Measurements from ENCODE around the gene CDR2L.
"Not testable (repeated sequence)": the region's sequence is repeated elsewhere in the genome, so short reads cannot be mapped to it uniquely, and the experiment has no call there.

Gene CDR2L

DNA sequence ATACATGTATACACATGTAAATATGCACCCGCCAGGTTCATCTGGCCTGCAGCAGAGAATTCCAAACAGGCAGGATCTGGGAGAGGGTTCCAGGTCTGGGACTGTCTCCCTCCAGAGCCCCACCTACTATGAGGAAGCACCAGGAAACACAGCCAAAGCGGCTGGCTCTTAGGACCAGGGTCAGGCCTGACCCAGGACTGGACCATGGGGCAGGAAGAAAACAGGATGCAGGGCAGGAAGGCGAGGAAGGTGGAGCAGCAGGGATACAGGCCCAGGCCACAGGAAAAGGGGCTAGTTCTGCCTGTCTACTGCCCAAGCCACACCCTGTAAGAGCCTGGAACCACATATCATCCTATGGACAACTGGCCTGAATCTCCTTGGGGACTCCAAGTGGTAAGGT is 17.0 kb upstream of the CDR2L start:
- Mint-ChIP-seq H3K36me3 (no peaks in the 10 kb centered on the region), H3K27ac (no peak overlapping the region), H3K4me3 (peak overlapping the region; percentile 51), H3K4me1 (peaks cover 9% of the 10 kb centered on the region), H3K9me3 (no peaks in the 10 kb centered on the region), H3K27me3 (no peaks in the 10 kb centered on the region)

- H3K27me3 Mint-ChIP-seq, result no peaks in the 10 kb centered on the region
- no peak overlapping the region for H3K27ac Mint-ChIP-seq
- H3K4me3 Mint-ChIP-seq, result peak overlapping the region; percentile 55
Measured at GRCh38 chr17:74971069-74971841, 16.2 kb upstream of the CDR2L start.

GRCh38 chr17:74971842-74972106 is 15.7 kb upstream of the CDR2L start:
- no peaks in the 10 kb centered on the region for H3K27me3 Mint-ChIP-seq
- no peaks in the 10 kb centered on the region for H3K9me3 Mint-ChIP-seq
- peaks cover 9% of the 10 kb centered on the region for H3K4me1 Mint-ChIP-seq
- peak overlapping the region; percentile 55 for H3K4me3 Mint-ChIP-seq
- H3K36me3 Mint-ChIP-seq, result no peaks in the 10 kb centered on the region
- no peak overlapping the region for H3K27ac Mint-ChIP-seq

More at GRCh38 chr17:74971069-74971841, 16.2 kb upstream of the CDR2L start:
- Mint-ChIP-seq H3K36me3 (no peaks in the 10 kb centered on the region), H3K9me3 (no peaks in the 10 kb centered on the region), H3K4me1 (peaks cover 9% of the 10 kb centered on the region)

DNA sequence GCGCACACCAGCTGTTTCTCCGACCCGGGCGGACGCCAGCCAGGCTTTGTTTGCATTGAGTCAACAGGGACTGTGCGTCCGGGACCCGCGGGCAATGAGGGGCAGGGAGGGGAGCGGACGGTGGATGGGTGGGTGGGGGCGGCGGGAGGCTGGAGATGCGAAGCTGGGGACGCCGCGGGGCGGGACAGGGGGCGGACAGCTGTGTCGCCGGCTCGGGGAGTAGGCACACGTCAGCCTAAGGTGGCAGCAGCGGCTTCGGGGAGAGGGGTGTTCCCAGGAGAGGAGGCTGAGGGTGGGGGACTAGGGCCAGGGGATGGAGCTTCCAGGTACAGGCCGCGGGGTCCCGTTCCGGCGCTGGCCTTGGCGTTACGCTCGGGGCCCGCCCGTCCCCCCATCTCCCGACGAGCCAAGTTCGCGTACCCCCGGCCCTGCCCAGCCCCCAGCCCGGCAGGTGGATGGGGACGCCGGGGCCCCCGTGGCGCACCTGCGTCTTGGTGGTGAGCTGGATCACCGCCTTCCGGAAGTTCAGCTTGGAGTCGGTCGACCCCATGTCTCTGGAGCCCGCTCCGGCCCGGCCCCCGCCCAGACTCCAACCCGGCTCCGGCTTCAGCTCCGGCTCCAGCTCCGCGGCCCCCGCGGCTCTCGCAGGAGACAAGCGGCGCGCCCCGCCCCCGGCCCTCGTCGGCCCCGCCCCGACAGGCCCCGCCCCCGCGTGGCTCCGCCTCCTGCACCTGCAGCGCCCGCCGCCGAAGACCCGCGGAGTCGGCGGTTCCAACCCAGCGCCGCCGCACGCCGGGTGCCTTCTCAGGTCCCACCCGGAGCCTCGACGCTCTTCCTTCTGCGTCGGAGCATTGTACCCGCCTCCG is 15.1 kb upstream of the CDR2L start, which contains the start of gene HID1:
Gene HID1 (minus strand): TSS at position 653 of the 866 bp plus-strand sequence. CDS start 103 bp downstream, at position 550.
- peaks cover 9% of the 10 kb centered on the region for H3K4me1 Mint-ChIP-seq
- H3K27ac Mint-ChIP-seq, result peak within 1 kb of the TSS; percentile 62
- H3K27me3 Mint-ChIP-seq, result no peaks in the 10 kb centered on the region
- H3K36me3 Mint-ChIP-seq, result no peaks in the 10 kb centered on the region
- peak within 1 kb of the TSS; percentile 90 for H3K4me3 Mint-ChIP-seq
- no peaks in the 10 kb centered on the region for H3K9me3 Mint-ChIP-seq

DNA sequence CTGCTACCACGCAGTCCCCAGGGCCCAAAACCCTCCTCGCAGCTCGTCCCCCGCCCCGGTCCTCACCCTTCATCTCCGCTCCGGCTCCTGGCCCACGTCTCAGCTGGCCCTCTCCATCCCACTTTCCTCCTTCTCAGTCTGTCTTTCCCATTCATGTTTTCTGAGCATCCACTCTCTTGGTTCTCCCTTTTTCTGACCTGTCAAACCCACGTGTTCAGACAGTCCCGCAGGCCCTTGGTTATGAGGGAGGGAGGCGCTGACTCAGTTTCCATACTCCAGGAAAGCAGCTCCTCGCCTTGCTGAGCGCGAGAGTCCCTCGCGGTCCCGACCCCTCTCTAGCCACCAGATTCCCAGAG is 14.5 kb upstream of the CDR2L start:
- Mint-ChIP-seq H3K27me3 (no peaks in the 10 kb centered on the region), H3K27ac (peak overlapping the region; percentile 62), H3K9me3 (no peaks in the 10 kb centered on the region), H3K36me3 (no peaks in the 10 kb centered on the region), H3K4me1 (peaks cover 9% of the 10 kb centered on the region), H3K4me3 (peak overlapping the region; percentile 90)

- H3K36me3 Mint-ChIP-seq, result no peaks in the 10 kb centered on the region
- no peak overlapping the region for H3K4me3 Mint-ChIP-seq
- no peaks in the 10 kb centered on the region for H3K27me3 Mint-ChIP-seq
- H3K27ac Mint-ChIP-seq, result no peak overlapping the region
- peaks cover 13% of the 10 kb centered on the region for H3K4me1 Mint-ChIP-seq
- H3K9me3 Mint-ChIP-seq, result no peaks in the 10 kb centered on the region
Measured at GRCh38 chr17:74975943-74976342, 11.5 kb upstream of the CDR2L start.

DNA sequence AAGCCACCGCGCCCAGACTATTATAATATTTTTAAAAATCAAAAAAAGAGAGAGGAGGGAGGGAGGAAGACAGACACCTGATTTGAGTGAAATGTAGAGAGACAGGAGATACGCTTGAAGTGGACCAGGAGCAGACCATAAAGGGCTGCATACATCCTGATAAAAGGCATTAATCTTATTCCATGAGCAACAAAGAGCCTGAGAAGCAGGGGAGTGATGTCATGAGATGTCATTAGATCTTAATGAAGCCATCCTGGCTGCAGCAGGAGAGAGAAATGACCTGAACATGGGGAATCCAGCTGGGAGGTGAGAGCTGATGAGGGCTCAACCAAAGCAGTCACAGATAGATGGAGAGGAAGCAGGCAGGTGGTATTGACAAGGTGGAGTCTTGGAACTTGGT is 9.6 kb upstream of the CDR2L start:
- Mint-ChIP-seq H3K4me3 (no peak overlapping the region), H3K27me3 (no peaks in the 10 kb centered on the region), H3K9me3 (no peaks in the 10 kb centered on the region), H3K27ac (no peak overlapping the region), H3K4me1 (peaks cover 19% of the 10 kb centered on the region), H3K36me3 (no peaks in the 10 kb centered on the region)

- no peak overlapping the region for H3K27ac Mint-ChIP-seq
- no peak overlapping the region for H3K4me3 Mint-ChIP-seq
- H3K9me3 Mint-ChIP-seq, result no peaks in the 10 kb centered on the region
- no peaks in the 10 kb centered on the region for H3K36me3 Mint-ChIP-seq
- H3K27me3 Mint-ChIP-seq, result no peaks in the 10 kb centered on the region
- peaks cover 15% of the 10 kb centered on the region for H3K4me1 Mint-ChIP-seq
Measured at GRCh38 chr17:74978240-74978639, 9.2 kb upstream of the CDR2L start.

DNA sequence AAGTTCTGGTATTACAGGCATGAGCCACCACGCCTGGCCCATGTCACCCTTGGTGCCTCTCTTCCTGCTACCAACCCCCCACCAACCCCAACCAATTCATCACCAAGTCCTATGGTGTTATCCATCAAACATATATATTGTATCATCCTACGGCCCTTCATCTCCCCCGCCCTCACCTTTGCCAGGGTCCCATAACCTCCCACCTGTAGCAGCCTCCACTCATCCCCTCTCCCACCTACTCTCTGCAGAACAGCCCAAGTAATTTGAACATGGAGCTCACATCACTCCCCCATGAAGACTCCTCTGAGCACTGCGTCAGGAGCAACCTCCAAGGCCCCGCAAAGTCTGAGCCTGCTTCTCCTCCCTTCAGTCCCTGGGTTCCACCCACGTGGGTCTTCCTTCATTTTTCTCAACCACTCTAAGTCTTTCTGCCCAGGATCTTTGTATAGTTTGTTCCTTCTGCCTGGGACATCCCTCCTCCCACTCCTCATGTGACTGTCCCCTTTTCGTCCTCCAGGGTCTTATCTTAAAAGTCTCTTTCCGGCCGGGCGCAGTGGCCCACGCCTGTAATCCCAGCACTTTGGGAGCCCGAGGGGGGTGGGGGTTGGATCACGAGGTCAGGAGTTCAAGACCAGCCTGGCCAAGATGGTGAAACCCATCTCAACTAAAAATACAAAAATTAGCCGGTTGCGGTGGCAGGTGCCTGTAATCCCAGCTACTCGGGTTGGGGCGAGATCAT is 7.9 kb upstream of the CDR2L start:
- Mint-ChIP-seq H3K27ac (no peak overlapping the region), H3K9me3 (no peaks in the 10 kb centered on the region), H3K4me1 (peaks cover 15% of the 10 kb centered on the region), H3K4me3 (no peak overlapping the region), H3K36me3 (no peaks in the 10 kb centered on the region), H3K27me3 (no peaks in the 10 kb centered on the region)

DNA sequence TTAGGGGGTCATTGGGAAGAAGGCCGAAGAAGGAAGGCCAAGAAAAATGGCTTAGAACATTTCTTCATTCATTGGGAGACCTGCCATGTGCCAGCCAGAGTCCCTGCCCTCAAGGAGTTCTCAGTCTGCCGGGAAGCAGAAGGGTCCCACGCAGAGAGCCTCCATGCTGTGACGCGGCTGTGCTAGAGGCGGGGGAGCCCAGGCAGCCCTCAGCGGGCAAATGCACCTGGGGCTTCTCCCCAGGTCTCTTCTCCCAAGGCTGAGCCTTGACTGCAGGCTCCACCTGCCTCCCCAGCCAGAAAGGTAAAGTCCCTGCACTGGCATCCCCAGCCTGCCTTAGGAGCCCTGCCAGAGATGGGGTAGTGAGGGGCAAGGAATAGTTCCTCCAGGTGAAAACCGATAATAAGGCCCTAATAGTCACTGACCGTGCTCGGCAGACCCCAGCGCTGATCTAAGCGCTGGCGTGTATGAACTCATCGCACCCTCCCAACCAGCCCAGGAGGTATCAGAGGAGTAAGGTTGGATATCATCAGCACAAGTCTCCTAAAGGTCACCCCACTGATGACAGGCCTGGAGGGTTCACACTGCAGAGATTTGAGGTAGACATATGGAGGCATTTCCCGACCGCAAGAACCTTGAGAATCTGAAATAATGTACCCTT is 6.0 kb upstream of the CDR2L start:
- Mint-ChIP-seq H3K27ac (no peak overlapping the region), H3K27me3 (no peaks in the 10 kb centered on the region), H3K4me3 (peak overlapping the region; percentile 90), H3K36me3 (no peaks in the 10 kb centered on the region), H3K9me3 (no peaks in the 10 kb centered on the region), H3K4me1 (peaks cover 15% of the 10 kb centered on the region)

- peaks cover 22% of the 10 kb centered on the region for H3K4me1 Mint-ChIP-seq
- no peaks in the 10 kb centered on the region for H3K9me3 Mint-ChIP-seq
- peak overlapping the region; percentile 90 for H3K4me3 Mint-ChIP-seq
- H3K27ac Mint-ChIP-seq, result no peak overlapping the region
- no peaks in the 10 kb centered on the region for H3K36me3 Mint-ChIP-seq
- H3K27me3 Mint-ChIP-seq, result no peaks in the 10 kb centered on the region
Measured at GRCh38 chr17:74981979-74982662, 5.3 kb upstream of the CDR2L start.

DNA sequence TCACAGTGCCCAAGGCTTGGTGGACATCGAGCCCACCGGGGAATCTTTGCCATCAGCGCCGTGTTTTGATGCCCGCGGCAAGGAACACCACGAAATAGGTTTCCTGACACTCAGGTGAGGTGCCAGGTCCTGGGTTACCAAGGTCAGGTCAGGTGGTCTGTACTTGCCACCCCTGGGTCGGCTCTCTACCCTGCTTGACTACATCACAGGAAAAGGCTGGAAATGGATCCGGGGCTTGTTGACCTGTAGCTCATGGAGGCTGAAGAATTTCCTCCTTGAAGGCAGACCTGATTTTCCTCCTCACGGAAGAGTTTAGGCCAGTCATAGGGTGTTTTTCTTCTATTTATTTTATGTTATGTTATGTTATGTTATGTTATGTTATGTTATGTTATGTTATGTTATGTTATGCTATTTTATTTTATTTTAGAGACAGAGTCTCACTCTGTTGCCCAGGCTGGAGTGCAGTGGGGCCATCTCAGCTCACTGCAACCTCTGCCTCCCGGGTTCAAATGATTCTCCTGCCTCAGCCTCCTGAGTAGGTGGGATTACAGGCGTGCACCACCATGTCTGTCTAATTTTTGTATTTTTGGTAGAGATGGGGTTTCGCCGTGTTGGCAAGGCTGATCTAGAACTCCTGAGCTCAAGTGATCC is 4.6 kb upstream of the CDR2L start:
- peak overlapping the region; percentile 90 for H3K4me3 Mint-ChIP-seq
- H3K9me3 Mint-ChIP-seq, H3K36me3 Mint-ChIP-seq, H3K27me3 Mint-ChIP-seq, H3K27ac Mint-ChIP-seq: not testable (repeated sequence)
- peaks cover 24% of the 10 kb centered on the region for H3K4me1 Mint-ChIP-seq

DNA sequence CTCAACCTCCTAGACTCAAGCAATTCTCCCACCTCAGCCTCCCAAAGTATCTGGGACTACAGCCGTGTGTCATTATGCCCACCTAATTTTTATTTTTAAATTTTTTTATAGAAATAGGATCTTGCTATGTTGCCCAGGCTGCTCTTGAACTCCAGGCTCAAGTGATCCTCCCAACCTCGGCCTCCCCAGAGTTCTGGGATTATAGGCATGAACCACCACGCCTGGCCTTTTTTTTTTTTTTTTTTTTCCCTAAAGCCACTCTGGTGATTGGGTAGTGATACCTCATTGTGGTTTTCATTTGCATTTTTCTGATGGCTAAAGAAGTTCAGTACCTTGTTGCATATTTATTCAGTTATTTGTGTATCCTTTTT is 1.2 kb upstream of the CDR2L start:
- H3K4me1 Mint-ChIP-seq, result peaks cover 18% of the 10 kb centered on the region
- no peaks in the 10 kb centered on the region for H3K36me3 Mint-ChIP-seq
- no peaks in the 10 kb centered on the region for H3K9me3 Mint-ChIP-seq
- no peak overlapping the region for H3K4me3 Mint-ChIP-seq
- no peaks in the 10 kb centered on the region for H3K27me3 Mint-ChIP-seq
- no peak overlapping the region for H3K27ac Mint-ChIP-seq

- Mint-ChIP-seq H3K36me3 (no peaks in the 10 kb centered on the region), H3K27me3 (no peaks in the 10 kb centered on the region), H3K4me3 (peak overlapping the region; percentile 57), H3K4me1 (peaks cover 9% of the 10 kb centered on the region), H3K27ac (no peak overlapping the region), H3K9me3 (no peaks in the 10 kb centered on the region)
Measured at GRCh38 chr17:74987909-74988711, 678 bp downstream of the CDR2L start.
